ENCODE results near the gene SRPRB.

- TF ChIP-seq POLR2A (IDR thresholded peaks at IDR 0.05; ENCODE audit: low read depth, low read length) (no peak), POLR2AphosphoS5 (IDR thresholded peaks at IDR 0.05; ENCODE audit: low read depth, low read length) (no peak), TAF1 (IDR thresholded peaks at IDR 0.05; ENCODE audit: low read depth, low read length) (no peak)
Measured at GRCh38 chr3:133803469-133803868, 2.1 kb upstream of the SRPRB start.

All from GM12891 (cell line).